Measurements from ENCODE around the gene CRYL1. TPM values are rescaled to one million over a fixed set of nuclear protein-coding genes. Genes with fewer than 3 reads are reported as not detected.

The CRYL1 gene
- total RNA-seq, 1 experiment from 2014 or later: 12.2 TPM

- no peak for DNase-seq
- Mint-ChIP-seq H3K27ac (ENCODE audit: unreplicated experiment) (no peak overlapping the region), H3K27me3 (ENCODE audit: unreplicated experiment) (no peaks in the 10 kb centered on the region), H3K4me3 (ENCODE audit: low read depth, unreplicated experiment) (no peak overlapping the region), H3K9me3 (ENCODE audit: low read depth, unreplicated experiment) (no peaks in the 10 kb centered on the region), H3K36me3 (ENCODE audit: insufficient read depth, unreplicated experiment) (no peaks in the 10 kb centered on the region), H3K4me1 (ENCODE audit: low read depth, unreplicated experiment) (no peaks in the 10 kb centered on the region)
- TF ChIP-seq CTCF (IDR thresholded peaks at IDR 0.05; ENCODE audit: unreplicated experiment): no peak
- CTCF ChIA-PET: no interaction called here
- BruUV-seq (replicated peaks): no TSS peak
- intact Hi-C loops (cut with micrococcal nuclease; ENCODE audit: unreplicated experiment): no loop called here
These were observed 51.8 kb downstream of the CRYL1 start for GRCh38 chr13:20473888-20474287.

- TF ChIP-seq CTCF (IDR thresholded peaks at IDR 0.05; ENCODE audit: unreplicated experiment): no peak
- intact Hi-C loops (cut with micrococcal nuclease; ENCODE audit: unreplicated experiment): no loop called here
- Mint-ChIP-seq H3K27ac (ENCODE audit: unreplicated experiment) (no peak overlapping the region), H3K36me3 (ENCODE audit: insufficient read depth, unreplicated experiment) (no peaks in the 10 kb centered on the region), H3K4me3 (ENCODE audit: low read depth, unreplicated experiment) (no peak overlapping the region), H3K4me1 (ENCODE audit: low read depth, unreplicated experiment) (no peaks in the 10 kb centered on the region), H3K9me3 (ENCODE audit: low read depth, unreplicated experiment) (no peaks in the 10 kb centered on the region), H3K27me3 (ENCODE audit: unreplicated experiment) (no peaks in the 10 kb centered on the region)
- no TSS peak for BruUV-seq (replicated peaks)
- CTCF ChIA-PET: no interaction called here
- no peak for DNase-seq
These were observed 52.5 kb downstream of the CRYL1 start for GRCh38 chr13:20473139-20473538.

- Mint-ChIP-seq H3K9me3 (ENCODE audit: low read depth, unreplicated experiment) (no peaks in the 10 kb centered on the region), H3K36me3 (ENCODE audit: insufficient read depth, unreplicated experiment) (no peaks in the 10 kb centered on the region), H3K4me1 (ENCODE audit: low read depth, unreplicated experiment) (no peaks in the 10 kb centered on the region), H3K27ac (ENCODE audit: unreplicated experiment) (no peak overlapping the region), H3K4me3 (ENCODE audit: low read depth, unreplicated experiment) (no peak overlapping the region), H3K27me3 (ENCODE audit: unreplicated experiment) (no peaks in the 10 kb centered on the region)
- DNase-seq: no peak
- intact Hi-C loops (cut with micrococcal nuclease; ENCODE audit: unreplicated experiment): no loop called here
- TF ChIP-seq CTCF (IDR thresholded peaks at IDR 0.05; ENCODE audit: unreplicated experiment): no peak
- no TSS peak for BruUV-seq (replicated peaks)
- CTCF ChIA-PET: interaction anchor here (0.7 kb wide), 1 partner anchor 237 kb away, joined by 4 read pairs; no protein-coding TSS in a partner anchor
These were observed 53.1 kb downstream of the CRYL1 start for GRCh38 chr13:20472531-20472930.

GRCh38 chr13:20470136-20470535 lies 55.5 kb downstream of the CRYL1 start:
- Mint-ChIP-seq H3K9me3 (ENCODE audit: low read depth, unreplicated experiment) (no peaks in the 10 kb centered on the region), H3K36me3 (ENCODE audit: insufficient read depth, unreplicated experiment) (no peaks in the 10 kb centered on the region), H3K27me3 (ENCODE audit: unreplicated experiment) (no peaks in the 10 kb centered on the region), H3K27ac (ENCODE audit: unreplicated experiment) (no peak overlapping the region), H3K4me1 (ENCODE audit: low read depth, unreplicated experiment) (peaks cover 5% of the 10 kb centered on the region), H3K4me3 (ENCODE audit: low read depth, unreplicated experiment) (no peak overlapping the region)
- CTCF ChIA-PET: no interaction called here
- intact Hi-C loops (cut with micrococcal nuclease; ENCODE audit: unreplicated experiment): no loop called here
- DNase-seq: no peak
- TF ChIP-seq CTCF (IDR thresholded peaks at IDR 0.05; ENCODE audit: unreplicated experiment): no peak
- BruUV-seq (replicated peaks): no TSS peak

Data from Calu3 (cell line).